ENCODE data around the gene SLC2A4.

Gene SLC2A4

DNA sequence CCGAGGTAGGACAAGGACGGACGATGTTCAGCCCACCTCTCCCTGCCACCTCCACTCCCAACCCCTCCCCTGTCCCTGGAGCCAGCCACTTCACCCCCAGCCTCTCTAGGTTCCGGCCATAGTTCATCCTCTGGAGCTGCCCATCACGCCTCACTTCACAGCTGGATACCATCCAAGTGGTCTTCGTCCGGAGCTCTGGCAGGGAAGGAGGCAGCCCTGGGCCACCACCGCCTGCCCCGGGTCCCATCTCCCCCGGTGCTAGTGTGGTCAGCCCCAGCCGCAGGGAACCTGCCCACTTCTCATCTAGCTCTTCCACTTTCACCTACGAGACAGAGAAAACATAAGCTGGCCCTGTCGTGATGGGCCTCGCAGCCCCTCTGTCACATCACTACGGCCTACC is 39.9 kb downstream of the SLC2A4 start:
- Histone ChIP-seq H3K9ac (ENCODE audit: low read length) (no peak overlapping the region), H3K4me3 (ENCODE audit: insufficient read depth, low read length, poor library complexity, severe bottlenecking) (no peak overlapping the region), H3K27ac (ENCODE audit: low read depth, low read length) (no peak overlapping the region), H3K36me3 (ENCODE audit: low read length) (no peaks in the 10 kb centered on the region), H3K9me2 (replicated peaks; ENCODE audit: insufficient read depth, low read length) (no peaks in the 10 kb centered on the region), H3K9me3 (ENCODE audit: insufficient read depth, low read length) (no peaks in the 10 kb centered on the region), H3F3A (ENCODE audit: insufficient read depth) (no peaks in the 10 kb centered on the region), H3K79me2 (ENCODE audit: insufficient read depth, low read length) (no peaks in the 10 kb centered on the region), H3K27me3 (ENCODE audit: low read length) (no peaks in the 10 kb centered on the region), H2AFZ (ENCODE audit: low read depth, low read length, severe bottlenecking) (no peak overlapping the region), H3K4me2 (ENCODE audit: low read depth, low read length, poor library complexity, severe bottlenecking) (no peak overlapping the region), H4K20me1 (ENCODE audit: low read depth, low read length) (no peaks in the 10 kb centered on the region)
- TF ChIP-seq, protein P1, sequence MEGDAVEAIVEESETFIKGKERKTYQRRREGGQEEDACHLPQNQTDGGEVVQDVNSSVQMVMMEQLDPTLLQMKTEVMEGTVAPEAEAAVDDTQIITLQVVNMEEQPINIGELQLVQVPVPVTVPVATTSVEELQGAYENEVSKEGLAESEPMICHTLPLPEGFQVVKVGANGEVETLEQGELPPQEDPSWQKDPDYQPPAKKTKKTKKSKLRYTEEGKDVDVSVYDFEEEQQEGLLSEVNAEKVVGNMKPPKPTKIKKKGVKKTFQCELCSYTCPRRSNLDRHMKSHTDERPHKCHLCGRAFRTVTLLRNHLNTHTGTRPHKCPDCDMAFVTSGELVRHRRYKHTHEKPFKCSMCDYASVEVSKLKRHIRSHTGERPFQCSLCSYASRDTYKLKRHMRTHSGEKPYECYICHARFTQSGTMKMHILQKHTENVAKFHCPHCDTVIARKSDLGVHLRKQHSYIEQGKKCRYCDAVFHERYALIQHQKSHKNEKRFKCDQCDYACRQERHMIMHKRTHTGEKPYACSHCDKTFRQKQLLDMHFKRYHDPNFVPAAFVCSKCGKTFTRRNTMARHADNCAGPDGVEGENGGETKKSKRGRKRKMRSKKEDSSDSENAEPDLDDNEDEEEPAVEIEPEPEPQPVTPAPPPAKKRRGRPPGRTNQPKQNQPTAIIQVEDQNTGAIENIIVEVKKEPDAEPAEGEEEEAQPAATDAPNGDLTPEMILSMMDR (IDR thresholded peaks at IDR 0.05; ENCODE audit: insufficient read depth, low read length, poor library complexity, severe bottlenecking) = no peak
- TF ChIP-seq EZH2phosphoT487 (conservative IDR thresholded peaks at IDR 0.05; ENCODE audit: low read length) = no peak

DNA sequence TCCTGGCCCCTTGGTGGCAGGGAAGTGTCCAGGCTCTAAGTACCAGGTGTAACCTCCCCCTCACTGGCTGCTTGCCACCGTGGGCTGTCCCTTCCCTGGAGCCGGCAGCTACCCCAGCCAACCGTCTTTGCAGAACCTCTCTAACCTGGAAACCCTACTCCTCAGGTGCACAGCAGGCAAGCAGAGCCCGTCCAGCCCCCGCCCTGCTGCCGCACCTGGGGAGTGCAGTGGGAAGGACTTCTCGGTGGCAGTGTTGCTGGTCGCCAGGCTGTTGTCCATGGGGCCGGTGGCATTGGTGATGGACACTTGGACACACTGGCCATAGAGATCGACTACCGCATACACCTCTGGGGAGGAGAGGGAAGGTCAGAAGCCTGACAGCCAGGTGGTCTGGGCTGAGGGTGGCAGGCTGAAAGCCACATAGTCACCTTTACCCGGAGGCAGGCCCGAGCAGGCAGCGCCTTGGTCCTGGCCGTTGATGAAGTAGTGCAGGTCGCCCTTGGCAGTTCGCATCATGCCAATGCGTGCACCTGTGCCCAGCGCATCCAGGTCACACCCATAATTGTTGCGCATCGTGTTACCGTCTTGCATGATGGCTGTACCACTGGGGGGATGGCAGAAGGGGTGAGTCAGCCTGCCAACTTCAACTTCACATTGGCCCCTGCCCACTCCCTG is 41.1 kb downstream of the SLC2A4 start:
- Histone ChIP-seq H2AFZ (ENCODE audit: low read depth, low read length, severe bottlenecking) (no peak overlapping the region), H3K79me2 (ENCODE audit: insufficient read depth, low read length) (peaks cover 6% of the 10 kb centered on the region; the same call in 1 of the 2 replicates), H4K20me1 (ENCODE audit: low read depth, low read length) (no peaks in the 10 kb centered on the region), H3K4me2 (ENCODE audit: low read depth, low read length, poor library complexity, severe bottlenecking) (no peak overlapping the region), H3F3A (ENCODE audit: insufficient read depth) (no peaks in the 10 kb centered on the region), H3K9ac (ENCODE audit: low read length) (no peak overlapping the region), H3K9me2 (replicated peaks; ENCODE audit: insufficient read depth, low read length) (no peaks in the 10 kb centered on the region), H3K27me3 (ENCODE audit: low read length) (no peaks in the 10 kb centered on the region), H3K9me3 (ENCODE audit: insufficient read depth, low read length) (no peaks in the 10 kb centered on the region), H3K36me3 (ENCODE audit: low read length) (no peaks in the 10 kb centered on the region), H3K27ac (ENCODE audit: low read depth, low read length) (no peak overlapping the region), H3K4me3 (ENCODE audit: insufficient read depth, low read length, poor library complexity, severe bottlenecking) (no peak overlapping the region)
- TF ChIP-seq, protein P1 (IDR thresholded peaks at IDR 0.05; ENCODE audit: insufficient read depth, low read length, poor library complexity, severe bottlenecking) = no peak
- TF ChIP-seq EZH2phosphoT487 (conservative IDR thresholded peaks at IDR 0.05; ENCODE audit: low read length) = no peak

DNA sequence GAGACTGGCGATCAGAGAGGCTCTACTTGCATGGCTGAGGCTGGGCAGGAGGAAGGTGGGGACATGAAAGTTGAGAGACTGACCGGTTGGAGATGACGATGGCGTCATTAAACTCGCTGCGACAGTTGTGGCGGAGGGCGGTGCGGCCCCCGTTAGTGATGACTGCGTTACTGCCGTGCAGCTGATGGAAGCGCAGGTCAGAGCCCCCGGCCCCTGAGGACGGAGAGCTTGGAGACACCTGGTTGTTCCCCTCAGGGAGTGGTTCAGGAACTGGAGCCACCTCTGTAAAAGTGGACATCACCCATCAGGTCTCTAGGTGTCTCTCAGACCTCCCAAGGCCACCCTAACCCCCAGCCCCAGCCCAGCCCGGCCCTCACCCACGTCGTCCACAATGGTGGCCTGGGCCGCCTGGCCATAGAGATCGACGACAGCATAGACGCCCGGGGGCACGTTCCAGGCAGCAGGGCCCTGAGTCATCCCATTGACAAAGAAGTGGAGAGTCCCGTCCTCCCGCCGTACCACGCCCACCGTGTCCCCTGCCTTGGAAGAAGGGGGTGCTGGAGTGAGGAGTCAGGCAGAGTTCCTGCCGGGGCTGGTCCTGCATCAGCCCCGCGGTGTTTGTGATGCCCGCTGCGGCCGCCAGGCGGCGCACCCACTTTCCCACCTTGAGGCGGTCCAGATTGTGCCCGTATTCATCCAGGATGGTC is 42.4 kb downstream of the SLC2A4 start:
- Histone ChIP-seq H3K9ac (ENCODE audit: low read length) (no peak overlapping the region), H3K9me2 (replicated peaks; ENCODE audit: insufficient read depth, low read length) (no peaks in the 10 kb centered on the region), H3K9me3 (ENCODE audit: insufficient read depth, low read length) (no peaks in the 10 kb centered on the region), H4K20me1 (ENCODE audit: low read depth, low read length) (no peaks in the 10 kb centered on the region), H3K79me2 (ENCODE audit: insufficient read depth, low read length) (peaks cover 17% of the 10 kb centered on the region; the same call in 1 of the 2 replicates), H2AFZ (ENCODE audit: low read depth, low read length, severe bottlenecking) (no peak overlapping the region), H3K27ac (ENCODE audit: low read depth, low read length) (no peak overlapping the region), H3K4me2 (ENCODE audit: low read depth, low read length, poor library complexity, severe bottlenecking) (no peak overlapping the region), H3F3A (ENCODE audit: insufficient read depth) (no peaks in the 10 kb centered on the region), H3K4me3 (ENCODE audit: insufficient read depth, low read length, poor library complexity, severe bottlenecking) (no peak overlapping the region), H3K27me3 (ENCODE audit: low read length) (no peaks in the 10 kb centered on the region), H3K36me3 (ENCODE audit: low read length) (no peaks in the 10 kb centered on the region)
- TF ChIP-seq, protein P1 (IDR thresholded peaks at IDR 0.05; ENCODE audit: insufficient read depth, low read length, poor library complexity, severe bottlenecking) = peak; percentile 87
- TF ChIP-seq EZH2phosphoT487 (conservative IDR thresholded peaks at IDR 0.05; ENCODE audit: low read length) = no peak

Data from SU-DHL-6 (cell line).